Iris pigment epithelial cell (primary cell): ENCODE measurements around the gene BUB1.
"Not testable (repeated sequence)": the region's sequence is repeated elsewhere in the genome, so short reads cannot be mapped to it uniquely, and the experiment has no call there.

ENCODE experiments used
- DNase-seq: peaks from one replicate; pipeline ENCODE4 v3.0.0-alpha.2; 2011; ENCODE audit warnings: low read depth

The BUB1 gene

DNA sequence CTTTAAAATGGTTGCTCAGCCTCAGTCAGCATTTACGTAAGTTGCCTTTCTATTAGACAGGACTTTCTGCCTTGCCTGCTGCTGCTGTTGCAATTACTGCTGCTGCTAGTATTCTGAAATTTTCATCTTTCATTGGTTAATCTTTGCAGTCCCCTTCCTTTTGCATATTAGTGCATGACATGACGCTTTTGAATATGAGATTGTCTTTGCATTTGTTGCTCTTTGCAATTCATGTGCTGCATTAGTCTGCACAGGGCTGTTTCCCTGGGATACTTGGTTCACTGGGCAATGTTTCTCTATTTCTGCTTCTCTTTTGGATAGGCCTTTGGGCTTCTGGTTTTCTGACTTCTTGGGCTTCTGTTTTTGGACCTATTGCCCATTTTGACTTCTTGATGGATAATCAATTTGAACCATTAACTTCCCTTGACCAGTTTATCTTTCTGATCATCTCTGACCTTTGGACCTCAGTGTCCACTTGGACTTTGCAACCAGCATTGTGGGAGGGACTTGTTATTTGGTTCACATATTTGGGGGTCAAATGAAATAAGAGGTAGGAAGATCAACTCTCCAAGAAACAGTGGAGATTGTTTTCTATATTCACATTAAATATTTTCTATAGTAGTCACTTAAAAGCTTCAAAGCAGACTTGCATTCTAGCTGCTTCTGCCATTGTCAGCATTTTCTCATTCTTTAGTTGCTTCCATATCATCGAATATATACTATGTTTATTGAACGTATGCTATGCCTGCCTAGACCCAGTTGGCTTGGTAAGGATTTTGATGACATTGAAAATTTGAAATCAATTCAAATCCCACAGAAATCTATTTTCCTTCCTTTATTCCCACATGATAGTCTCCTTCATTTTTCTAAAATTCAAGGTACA, 12.5 kb upstream of the BUB1 start:
- no peak for DNase-seq

DNA sequence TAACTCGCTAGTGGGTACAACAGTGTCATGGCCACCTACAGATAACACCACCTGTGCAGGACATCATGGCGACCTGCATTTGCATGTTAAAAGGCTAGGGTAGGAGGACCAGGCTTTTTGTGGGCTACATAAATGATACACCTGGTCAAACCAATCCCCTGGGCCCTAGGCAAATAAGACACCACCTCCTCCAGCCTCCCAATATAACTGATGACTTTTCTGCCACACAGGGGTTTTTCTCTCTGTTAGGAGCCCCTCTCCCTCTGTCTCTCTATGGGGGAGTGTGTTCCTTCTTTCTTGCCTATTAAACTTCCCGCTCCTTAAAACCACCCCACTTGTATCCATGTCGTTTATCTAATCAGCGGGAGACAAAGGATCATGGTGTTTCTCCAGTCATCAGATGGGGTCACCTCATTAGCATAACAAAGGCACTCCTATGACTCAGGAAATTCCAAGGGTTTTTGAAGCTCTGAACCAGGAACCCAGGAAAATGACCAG, 10.8 kb upstream of the BUB1 start:
- DNase-seq, result no peak

DNA sequence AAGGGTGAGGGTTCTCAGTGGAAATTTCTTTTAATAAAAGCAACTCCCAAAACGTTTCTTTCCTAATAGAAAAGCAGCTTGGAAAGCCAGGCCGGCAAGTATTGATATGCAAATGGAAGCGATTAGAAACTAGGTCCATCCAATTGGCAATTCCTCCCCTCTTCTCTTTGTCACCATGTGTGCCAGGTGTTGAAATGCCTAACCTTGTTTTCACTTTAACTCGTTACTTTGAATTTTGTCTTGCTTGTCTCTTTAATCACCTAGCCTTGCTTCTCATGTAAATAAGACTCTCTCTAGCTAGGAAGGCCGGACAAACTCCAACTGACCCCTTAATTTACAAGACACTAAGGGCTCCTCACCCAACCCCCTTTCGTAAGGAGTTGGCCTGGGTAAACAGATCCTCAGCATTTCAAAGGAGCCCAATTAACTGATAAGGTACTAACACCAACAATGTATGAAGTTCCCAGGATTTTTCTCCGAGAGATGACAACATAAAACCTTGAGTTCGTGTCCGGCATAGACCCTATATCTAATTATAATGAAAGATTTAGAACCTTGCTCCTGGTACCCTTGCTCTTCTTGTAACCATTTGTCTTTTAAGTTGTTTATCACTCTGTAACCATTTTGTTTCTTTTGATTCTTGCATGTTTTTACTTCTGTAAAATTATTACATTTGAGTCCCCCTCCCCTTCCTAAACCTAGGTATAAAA, 10.1 kb upstream of the BUB1 start:
- DNase-seq, result not testable (repeated sequence)

DNA sequence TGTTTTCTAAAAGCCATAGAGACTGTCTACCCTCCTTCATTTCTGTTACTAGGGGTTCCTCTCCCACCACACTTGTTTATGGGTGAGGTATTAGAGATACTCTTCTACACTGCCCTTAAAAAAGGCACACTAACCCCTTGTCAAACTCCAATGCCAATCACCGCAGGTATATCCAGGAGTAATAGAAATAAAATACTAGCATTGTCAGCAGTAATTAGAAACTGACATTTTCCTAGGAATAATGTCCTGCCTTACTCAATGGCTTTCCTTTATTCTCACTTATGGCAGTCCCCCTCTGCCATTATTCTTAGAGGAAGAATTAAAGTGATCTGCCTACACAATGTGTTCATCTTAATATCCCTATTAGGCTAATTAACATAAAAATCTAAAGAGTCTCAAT, 5.0 kb upstream of the BUB1 start:
- DNase-seq, result no peak

DNA sequence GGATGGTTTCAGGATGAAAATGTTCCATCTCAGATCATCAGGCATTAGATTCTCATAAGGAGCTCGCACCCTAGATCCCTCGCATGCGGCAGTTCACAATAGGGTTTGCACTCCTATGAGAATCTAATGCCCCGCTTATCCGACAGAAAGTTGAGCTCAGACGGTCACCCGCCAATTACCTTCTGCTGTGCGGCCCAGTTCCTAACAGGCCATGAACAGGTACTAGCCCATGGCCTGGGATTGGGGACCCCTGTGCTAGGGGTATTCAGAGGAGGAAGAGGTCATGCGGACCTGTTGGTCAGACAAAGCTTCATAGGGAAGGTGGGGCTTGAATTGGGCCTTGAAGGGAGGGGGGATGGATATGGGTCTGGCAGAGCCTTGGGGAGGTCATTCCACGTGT, 4.4 kb upstream of the BUB1 start:
- DNase-seq, result no peak

DNA sequence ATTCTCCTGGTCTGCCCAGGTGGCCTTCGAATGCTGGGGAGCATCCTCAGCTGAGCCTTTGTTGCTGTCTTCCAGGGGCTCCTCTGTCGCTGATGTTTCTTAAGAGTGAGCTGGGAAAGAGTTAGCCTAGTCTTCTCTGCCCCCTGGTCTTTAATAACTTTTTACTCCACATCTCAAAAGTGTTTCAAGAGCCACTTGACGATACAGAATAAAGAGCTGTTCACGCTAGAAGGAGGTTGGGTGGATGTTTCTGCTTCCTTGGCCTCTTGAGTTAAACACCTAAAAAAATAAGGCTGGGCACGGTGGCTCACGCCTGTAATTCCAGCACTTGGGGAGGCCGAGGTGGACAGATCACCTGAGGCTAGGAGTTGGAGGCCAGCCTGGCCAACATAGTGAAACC, 2.8 kb upstream of the BUB1 start:
- no peak for DNase-seq

DNA sequence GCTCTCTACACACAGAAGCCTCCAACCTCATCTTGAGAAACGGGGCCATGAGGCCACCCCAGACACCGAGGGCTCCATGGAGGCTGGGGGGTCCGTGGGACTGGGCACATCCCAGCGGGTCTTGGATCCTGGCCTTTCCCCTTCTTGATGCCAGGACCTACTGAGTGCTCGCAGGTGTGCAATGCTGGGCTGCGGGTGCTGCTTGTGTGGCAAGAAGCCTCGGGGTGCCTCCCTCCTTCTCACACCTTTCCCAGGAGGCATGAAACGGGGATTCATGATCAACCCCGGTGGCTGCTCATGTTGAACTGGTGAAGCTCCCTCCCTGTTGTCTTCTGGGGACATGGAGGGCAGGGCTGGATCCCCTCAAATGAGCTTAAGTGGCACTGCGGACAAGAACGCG, 2.0 kb upstream of the BUB1 start:
- no peak for DNase-seq

DNA sequence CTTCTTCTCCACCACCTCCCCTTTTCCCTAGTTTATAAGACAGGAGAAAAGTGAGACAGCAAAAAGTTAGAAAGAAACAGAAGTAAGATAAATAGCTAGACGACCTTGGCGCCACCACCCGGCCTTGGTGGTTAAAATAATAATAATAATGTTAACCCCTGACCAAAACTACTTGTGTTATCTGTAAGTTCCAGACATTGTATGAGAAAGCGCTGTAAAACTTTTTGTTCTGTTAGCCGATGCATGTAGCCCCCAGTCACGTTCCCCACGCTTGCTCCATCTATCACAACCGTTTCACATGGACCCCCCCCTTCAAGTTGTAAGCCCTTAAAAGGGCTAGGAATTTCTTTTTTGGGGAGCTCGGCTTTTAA, 1.5 kb upstream of the BUB1 start:
- no peak for DNase-seq

DNA sequence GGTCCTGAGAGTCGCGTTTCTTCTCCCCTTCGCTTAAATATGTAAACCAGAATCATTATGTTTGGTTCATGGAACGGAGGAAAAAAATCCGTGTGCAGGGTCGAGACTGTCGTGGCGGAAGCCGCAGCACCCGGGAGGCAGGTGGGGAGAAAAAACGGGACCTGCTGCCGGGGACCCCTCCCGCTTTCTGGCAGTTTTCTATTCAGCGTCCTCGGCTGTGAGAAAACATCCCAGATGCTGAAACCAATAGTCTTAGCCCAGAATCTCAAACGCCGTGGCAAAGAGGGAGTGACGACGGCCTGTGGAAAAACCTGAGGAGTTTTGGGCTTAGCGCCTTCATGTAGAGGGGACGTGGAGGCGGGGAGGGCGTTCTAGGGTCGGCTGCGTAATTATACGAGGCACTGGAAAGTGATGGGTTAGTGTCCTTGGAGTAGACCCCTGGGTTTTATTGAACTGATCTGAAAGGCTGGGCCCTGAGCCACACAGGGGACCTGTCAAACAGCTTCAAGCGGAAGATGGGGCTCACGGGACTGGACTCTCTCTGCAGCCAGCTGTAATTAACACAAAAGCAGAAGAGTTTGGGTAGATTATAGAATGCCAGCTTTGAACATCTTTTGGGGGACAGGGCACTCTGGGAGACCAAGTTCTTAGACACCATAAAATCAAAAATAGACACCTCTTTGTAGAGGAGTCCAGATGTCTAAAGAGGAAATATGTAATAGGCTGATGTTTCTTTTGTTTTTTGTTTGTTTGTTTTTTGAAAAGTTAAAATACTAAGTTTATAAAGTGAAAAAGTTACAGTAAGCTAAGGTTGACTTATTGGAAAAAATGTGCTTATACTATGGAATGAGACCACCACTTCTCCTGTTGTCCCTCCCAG, 834 bp upstream of the BUB1 start:
- no peak for DNase-seq

DNA sequence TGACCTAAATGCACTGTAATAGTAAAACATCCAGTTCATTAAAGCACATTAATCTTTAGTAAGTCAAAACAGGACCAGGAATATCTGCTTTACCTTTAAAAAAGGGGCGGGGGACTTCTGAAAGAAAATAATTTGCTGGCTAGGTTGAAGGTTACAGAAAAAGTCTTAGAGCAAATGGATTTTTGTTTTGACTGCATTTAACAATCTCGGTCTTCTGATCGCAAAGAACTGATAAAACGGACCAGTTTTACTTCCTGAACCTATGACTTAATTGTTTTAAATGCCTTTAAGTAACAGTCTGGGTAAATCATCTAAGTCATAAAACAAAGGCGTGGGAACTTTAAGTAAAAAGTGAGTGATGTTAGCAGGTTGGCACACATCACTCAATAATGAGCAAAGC, 783 bp downstream of the BUB1 start:
- no peak for DNase-seq

DNA sequence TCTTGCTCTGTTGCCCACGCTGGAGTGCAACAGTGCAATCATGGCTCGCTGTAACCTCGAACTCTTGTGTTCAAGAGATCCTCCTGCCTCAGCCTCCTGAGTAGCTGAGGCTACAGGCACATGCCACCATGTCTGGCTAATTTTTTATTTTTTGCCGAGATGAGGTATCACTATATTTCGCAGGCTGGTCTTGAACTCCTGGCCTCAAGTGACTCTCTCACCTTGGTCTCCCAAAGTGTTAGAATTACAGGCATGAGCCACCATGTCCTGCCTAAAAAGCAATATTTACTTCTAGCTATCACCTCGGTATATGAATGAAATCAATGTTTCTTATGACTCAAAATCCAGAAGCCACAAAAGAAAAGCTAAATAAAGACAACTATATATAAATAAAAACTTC, 2.2 kb downstream of the BUB1 start:
- no peak for DNase-seq

DNA sequence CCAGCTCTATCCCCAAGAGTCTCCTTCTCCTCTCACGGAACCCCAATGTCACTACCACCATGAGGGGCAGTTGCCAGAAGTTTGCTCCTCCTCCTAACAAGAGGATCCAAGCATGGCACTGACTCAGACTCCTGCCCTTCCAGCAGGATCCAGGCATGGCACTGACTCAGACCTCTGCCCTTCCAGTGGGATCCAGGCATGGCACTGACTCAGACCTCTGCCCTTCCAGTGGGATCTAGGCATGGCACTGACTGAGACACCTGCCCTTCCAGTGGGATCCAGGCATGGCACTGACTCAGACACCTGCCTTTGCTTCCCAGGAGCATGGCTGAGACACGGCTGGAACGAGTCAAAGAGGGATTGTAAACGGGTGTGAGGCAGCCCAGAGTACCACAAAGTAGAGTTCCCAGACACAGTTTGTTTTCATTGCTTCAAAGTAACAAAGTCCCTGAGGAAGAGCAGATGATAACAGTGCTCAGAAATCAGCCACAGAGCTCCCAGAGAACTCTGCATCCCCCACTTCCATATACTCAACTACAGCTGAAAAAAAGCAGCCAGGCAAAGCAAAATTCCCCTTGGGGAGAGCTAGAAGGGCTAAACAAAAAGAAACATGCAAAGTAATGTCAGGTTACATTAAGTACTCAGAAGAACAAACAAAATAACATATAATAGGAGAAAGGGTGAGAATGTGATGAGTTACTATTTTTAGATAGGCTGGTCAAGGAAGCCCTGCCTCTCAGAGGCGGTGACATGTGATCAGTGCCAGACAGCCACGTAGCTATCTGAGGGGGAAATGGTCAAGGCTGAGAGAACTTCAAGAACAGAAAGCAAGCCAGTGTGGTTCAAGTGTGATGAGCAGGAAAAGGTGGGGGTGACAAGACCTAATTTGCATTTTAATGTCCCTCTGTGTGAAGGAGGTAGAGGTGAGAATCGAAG, 3.0 kb downstream of the BUB1 start:
- peak; percentile 60 for DNase-seq

DNA sequence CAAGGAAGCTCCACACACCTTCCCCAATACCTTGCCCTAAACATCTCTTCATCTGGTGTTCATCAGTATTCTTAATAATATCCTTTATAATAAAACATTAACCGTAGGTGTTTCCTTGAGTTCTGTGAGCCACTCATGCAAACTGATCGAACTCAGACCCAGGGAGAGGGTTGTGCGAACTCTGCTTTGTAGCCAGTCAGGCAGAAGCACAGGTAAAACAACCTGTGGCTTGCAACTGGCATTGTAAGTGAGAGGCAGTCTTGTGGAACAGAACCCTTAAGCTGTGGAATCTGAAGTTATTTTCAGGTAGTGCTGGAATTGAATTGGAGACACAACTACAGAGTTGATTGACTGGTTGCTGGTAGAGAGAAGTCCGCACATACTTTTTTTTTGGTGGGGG, 4.7 kb downstream of the BUB1 start:
- DNase-seq, result no peak

DNA sequence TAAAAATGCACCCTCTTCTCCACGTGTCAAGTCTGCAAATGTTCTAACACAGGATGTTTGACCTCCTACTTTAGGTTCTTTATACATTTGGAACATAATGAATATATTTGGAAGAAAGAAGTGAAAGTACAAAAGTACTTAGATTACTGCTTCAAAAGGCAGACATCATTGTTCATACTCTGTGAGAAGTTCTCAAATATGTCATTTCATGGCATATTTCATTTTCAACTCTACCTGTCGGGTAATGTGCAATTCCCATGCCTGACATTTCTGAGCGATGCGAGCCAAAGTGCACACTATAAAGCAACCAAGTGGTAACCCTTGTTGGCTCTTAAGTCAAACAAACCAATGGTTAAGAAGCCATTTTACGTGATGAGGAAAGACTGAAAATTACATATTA, 7.0 kb downstream of the BUB1 start:
- no peak for DNase-seq

DNA sequence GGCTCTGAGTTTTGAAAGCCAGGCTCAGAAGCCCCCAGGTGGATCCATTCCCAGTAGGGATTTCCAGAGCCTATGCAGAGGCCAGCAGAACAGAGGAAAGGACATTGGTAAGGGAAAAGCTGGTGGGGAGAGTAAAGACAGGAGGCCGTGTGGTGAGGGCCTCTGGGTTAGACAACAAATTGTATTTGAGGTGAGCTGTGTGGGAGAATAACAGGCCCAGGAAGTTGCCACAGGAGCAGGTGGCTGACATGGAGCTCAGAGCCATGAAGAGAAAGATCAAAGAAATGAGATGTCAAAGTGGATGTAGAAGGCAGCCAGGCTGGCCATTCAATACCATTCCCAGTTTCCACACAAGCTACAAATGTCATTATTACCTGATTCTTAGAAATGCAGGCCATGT, 8.8 kb downstream of the BUB1 start:
- DNase-seq, result no peak

DNA sequence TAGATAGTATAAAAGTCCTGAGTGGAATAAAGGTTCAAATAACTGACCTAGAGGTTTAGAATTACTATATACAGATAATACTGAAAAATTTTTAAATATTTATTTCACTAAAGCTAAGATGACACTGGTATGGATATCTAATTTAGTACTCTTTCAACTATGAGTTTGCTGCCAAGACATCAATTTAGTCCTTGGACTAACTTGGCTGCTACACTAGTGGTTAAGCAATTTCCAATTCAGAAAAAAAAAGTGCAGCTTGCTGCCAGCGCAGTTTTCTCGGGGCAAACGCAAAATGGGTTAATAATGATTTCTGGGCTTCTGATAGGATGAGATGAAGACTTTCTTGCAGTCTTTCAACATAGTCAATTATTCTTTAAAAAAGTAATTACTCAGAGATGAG, 10.8 kb downstream of the BUB1 start:
- DNase-seq, result no peak

DNA sequence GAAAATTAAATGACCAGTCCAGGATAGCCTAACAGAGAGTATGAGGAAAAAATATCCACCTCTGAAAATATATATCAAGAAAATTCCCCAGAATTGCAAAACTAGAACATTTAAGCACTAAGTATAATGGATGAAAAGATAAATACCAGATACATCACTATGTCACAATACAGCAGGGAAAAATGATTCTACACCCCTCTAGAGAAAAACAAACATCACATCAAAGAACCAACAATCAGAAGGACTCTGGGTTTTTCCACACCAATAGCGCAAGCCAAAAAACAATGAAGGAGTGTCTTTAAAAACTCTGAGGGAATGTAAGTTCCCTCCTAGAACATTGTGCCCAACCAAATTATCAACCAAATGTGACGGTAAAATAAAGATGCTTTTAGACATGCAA, 13.7 kb downstream of the BUB1 start:
- no peak for DNase-seq

DNA sequence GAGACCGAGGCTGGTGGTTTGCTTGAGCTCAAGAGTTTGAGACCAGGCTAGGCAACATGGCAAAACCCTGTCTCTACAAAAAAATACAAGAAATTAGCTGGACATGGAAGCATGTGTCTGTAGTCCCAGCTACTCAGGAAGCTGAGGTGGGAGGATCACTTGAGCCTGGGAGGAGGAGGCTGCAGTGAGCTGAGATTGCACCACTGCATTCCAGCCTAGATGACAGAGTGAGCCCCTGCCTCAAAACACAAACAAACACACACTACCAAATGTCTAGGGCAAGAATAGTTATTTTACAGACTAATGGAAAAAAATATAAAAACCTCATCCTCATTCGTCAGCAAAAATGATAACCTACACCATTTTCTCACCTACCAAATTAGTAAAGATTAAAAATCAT, 15.3 kb downstream of the BUB1 start:
- DNase-seq, result peak; percentile 80

DNA sequence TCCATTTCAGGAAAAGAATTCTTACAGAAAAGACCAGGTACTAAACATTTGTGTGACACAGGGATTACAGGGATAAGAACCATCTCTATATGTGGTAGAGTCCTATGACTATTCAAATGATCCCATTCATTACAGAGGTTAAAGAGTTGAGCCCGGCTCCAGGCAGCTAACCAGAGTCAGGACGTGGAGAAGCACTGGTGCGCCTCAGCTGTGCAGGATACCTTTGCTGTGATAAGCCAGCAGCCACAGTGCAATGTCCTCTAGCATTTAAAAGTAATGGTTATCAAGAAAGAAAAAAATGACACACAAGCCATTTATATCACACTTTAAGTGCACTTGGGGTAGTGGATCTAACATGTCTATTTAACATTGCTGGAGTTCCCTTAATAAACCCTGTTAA, 17.3 kb downstream of the BUB1 start:
- DNase-seq, result no peak

DNA sequence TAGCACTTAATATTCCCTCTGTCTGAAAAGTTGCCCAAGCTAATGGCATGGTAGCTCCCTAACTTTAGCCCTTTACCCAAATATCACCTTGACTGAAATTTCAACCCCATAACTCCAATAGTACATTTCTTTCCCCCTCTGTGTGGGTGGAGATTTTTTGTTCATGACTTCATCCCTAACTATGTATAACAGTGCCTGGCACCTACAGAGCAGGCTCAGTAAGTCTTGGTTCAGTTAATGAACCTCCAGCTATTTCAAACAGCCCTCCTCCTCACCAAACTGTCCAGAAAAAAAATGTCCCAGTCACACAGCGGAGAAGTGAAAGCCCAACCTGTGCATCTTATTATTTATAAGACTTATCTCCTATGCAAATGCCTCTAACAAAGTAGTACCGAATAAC, 18.6 kb downstream of the BUB1 start:
- peak; percentile 60 for DNase-seq

DNA sequence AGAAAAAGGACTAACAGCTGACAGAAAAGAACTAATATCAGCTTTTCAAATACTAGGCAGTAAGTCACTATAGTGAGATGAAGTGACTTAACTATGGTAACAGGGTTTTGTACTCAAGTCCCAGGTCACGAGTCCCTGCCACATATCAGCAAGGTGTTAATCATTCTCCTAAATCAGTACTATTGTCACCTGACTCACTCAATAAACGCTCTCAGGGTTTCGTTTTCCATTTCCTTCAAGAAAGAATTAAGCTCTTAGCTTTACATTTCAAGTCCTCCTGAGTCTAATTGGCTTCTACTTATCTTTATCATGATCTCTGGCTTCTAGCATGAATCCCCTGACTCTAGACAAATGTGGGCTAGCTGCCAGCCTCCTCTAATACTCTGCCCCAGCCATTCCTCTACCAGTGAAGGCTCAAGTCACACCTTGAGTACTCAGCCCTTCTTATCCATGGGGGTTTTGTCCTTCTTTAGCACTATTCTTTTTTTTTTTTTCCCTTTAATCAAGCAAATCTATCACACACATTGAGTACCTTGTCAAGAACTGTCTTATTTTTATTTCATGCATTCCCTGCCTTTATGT, 20.0 kb downstream of the BUB1 start:
- DNase-seq, result no peak
